Germinal center (tissue), 1 donor: Measurements from ENCODE around the gene HHIP.
A peak's percentile ranks its signal among the peaks of the same experiment; 100 is the strongest.
"Not testable (repeated sequence)": the region's sequence is repeated elsewhere in the genome, so short reads cannot be mapped to it uniquely, and the experiment has no call there.

Experiments used
- DNase-seq: peaks from one replicate; pipeline ENCODE4 v3.0.0; 2012; ENCODE audit warnings: mixed read lengths, low spot score

HHIP gene

DNA sequence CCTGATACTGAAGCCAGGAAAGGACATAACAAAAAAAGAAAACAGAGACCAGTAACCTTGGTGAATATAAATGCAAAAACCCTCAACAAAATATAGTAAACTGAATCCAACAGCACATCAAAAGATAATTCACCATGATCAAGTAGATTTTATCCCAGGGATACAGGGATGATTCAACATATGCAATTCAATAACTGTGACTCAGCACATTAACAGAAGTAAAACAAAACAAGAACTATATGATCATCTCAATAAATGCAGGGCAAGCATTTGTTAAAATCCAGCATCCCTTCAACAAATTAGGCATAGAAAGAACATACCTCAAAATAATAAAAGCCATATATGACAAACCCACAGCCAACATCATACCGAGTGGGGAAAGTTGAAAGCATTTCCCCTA, 112.0 kb downstream of the HHIP start:
- no peak for DNase-seq

DNA sequence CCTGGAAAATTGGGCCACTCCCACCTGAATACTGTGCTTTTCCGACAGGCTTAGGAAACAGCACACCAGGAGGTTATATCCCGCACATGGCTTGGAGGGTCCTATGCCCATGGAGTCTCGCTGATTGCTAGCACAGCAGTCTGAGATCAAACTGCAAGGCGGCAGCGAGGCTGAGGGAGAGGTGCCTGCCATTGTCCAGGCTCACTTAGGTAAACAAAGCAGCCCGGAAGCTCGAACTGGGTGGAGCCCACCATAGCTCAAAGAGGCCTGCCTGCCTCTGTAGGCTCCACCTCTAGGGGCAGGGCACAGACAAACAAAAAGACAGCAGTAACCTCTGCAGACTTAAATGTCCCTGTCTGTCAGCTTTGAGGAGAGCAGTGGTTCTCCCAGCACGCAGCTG, 122.9 kb downstream of the HHIP start:
- DNase-seq = not testable (repeated sequence)

GRCh38 chr4:144778364-144778763, 132.4 kb downstream of the HHIP start:
- no peak for DNase-seq

DNA sequence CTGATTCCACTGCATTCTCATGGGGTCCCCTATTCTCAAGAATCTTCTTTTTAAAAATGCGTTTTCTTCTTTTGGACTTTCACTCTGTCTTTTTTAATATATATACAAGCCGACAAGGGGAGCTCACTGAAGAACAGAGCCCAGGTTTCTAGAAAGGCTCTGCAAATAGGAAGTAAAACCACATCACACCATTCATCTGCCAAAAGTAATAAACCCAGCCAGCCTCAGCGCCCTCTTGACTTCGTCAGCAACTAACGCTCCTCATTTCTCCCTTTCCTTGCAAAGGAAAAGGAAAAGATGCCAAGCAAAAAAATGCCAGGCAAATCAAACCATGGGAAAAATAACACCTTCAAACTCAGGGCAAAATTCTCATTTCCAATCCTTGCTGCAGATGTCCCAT, 136.4 kb downstream of the HHIP start:
- DNase-seq = no peak

DNA sequence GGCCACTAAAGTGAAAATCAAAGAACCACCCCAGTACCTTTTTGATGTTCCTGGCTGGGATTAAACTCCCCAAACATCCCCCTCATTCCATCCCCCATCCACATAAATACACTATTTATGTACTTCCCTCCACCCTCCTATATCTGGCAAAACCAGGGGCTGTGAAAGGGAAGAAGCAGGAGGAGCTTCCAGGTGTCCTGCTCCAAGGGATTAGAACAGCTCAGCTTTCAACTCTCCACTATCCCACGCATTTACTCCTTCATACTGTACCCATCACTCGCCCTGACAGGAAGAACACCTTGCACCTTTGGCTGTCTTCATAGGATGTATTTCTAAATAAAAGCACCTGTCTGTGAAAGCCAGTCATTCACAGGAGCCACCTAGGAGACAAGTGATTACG, 140.0 kb downstream of the HHIP start:
- DNase-seq = no peak

DNA sequence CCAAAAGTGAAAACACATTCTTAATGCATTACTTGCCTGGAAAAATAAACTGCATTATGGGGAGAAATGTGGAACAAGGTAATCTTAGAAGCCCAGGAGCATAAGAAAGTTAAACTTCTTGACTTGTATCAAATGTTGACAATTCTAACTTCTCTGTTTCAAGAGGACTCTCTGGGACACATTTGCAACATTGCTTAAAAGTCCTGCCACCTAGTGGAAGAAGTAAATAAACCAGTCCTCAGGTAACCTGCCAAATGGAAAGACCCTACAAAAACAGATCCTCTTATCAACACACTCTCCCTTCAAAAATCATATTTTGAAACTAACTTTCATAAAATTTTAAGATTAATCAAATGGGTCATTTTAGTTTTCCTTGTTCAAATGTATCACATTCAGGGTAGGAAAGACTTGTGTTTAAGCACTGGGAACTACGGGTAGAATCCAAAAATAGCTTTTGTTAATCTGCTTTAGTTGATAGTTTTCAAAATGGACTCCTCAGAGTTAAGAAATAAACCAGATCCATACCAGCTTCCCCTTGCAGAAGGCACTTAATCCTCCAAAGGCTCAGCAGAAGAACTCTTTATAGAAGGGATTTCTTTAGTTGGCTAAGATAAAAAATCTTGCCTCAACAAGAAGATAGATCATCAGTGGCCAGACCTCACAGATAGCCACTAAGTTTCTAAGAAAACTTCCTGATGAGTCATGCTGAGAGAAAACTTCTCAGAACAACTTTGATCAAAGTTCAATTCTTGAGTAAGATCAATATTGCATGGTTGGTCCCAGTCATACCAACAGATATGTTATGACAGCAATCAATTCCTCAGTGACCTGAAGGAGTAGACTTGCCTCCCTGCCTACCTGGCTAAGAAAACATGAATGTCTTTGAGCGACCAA, 141.7 kb downstream of the HHIP start:
- DNase-seq = peak; percentile 20

GRCh38 chr4:144788469-144788868, 142.5 kb downstream of the HHIP start:
- DNase-seq = no peak

GRCh38 chr4:144791933-144792332, 146.0 kb downstream of the HHIP start:
- DNase-seq = not testable (repeated sequence)
